SK-N-MC (cell line): ENCODE measurements around the gene TPM3.
"Not testable (repeated sequence)": the region's sequence is repeated elsewhere in the genome, so short reads cannot be mapped to it uniquely, and the experiment has no call there.

ENCODE experiments used
- EZH2 ChIP-seq: fragments of 200-600 bp; sonication (generic); IDR thresholded peaks from one replicate; pipeline ENCODE4 v1.6.1; 2017; ENCODE audit warnings: antibody characterized with exemption
- FOXP2 ChIP-seq: optimal IDR thresholded peaks from 2 replicates; pipeline ENCODE3; 2011; ENCODE audit warnings: mild to moderate bottlenecking, moderate library complexity; ENCODE audit not compliant: insufficient read depth; ENCODE audit errors: extremely low read length, control extremely low read depth
- POLR2AphosphoS5 ChIP-seq: IDR thresholded peaks from 2 replicates; pipeline ENCODE4 v1.6.1; 2012; ENCODE audit warnings: mild to moderate bottlenecking, low read depth, low read length, borderline replicate concordance

- not testable (repeated sequence) for TF ChIP-seq POLR2AphosphoS5, FOXP2, EZH2
These were observed 13.9 kb upstream of the TPM3 start for GRCh38 chr1:154205778-154206177.
